GM19455 (cell line): ENCODE results near the gene THEM4.
"Not testable (repeated sequence)": the region's sequence is repeated elsewhere in the genome, so short reads cannot be mapped to it uniquely, and the experiment has no call there.

Experiments
- ATAC-seq: cut with Tn5 transposase; IDR thresholded peaks from one replicate; pipeline ENCODE4 v1.9.1; 2021; ENCODE audit not compliant: unreplicated experiment

Gene THEM4

DNA sequence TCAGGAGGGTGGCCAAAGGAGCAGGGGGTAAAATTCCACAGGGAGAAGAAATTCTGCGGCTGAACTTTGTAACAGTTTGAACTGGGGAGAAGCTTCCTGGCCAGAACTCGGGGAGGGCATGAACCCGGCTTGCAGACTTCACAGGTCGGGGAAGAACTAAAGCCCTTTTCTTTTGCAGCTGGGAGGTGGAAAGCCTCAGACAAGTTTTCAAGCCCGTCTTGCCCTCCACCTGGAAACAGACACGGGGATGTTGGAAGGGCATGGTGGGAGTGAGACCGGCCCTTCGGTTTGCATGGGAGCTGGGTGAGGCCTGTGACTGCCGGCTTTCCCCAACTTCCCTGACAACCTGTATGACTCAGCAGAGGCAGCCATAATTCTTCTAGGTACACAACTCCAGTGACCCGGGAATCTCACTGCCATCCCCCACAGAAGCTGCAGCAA, 11.3 kb downstream of the THEM4 start:
- ATAC-seq = no peak

DNA sequence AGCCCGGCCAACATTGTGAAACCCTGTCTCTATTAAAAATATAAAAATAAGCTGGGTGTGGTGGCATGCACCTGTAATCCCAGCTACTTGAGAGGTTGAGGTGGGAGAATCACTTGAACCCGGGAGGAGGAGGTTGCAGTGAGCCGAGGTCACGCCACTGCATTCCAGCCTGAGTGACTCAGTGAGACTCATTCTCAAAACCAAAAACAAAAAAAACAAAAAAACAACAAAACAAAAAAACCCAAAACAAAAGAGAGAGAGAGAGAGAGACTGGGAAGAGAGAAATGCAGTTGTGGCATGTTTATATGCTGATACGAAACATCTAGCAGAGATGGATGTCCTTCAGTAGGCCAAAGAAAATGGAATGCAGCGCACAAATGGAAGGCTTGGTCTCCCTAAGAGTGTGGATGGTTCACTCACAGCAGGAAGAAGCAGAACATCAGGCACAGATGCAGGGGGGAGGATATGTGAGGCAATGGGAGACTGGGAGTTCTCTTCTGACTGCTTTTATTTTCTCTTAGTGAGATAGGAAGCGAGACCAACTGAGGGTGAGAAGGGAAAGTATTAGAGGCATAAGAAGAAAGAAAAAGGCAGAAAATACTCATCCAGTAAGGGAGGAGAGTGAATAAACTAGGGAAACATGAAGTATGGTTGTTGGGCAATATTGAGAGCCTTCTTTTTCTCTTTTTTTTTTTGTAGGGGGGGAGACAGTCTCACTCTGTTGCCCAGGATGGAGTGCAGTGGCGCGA, 16.0 kb downstream of the THEM4 start:
- ATAC-seq = no peak

DNA sequence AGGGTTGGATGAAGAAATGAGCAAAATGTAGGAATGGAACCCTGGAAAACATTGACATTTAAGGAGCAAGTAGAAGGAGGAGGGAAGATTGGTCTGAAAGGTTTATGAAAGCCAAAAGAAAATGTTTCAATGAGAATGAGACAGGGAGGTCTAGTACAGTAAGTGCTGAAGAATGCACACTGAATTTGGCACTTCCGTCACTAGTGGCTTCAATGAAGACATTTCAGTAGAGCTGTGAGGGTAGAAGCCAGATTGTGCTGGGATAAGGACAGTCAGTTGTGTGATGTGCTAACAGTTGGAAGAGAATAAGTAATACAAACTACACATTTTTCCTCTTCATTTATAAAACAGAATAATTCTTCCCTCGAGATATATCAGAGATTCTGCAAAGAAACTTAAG, 17.1 kb downstream of the THEM4 start:
- no peak for ATAC-seq

DNA sequence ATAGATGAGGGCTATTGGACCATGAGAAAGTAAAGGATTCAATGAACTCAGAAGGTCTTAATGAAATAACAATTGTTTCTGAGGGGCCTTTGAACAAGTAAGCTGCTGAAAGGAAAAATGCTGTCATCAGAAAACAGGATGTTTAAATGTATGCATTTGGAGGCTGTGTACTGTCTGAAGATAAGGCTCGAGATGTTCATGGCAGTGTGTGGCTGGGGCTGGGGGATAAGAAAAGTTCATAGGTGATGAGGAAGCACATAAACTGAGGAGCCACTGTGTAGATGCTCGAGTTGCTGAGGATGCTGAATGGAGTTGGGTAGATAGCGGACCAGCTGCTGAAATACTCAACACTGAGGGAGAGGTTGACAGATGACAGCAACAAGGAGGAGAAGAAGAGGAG, 17.8 kb downstream of the THEM4 start:
- ATAC-seq = no peak

DNA sequence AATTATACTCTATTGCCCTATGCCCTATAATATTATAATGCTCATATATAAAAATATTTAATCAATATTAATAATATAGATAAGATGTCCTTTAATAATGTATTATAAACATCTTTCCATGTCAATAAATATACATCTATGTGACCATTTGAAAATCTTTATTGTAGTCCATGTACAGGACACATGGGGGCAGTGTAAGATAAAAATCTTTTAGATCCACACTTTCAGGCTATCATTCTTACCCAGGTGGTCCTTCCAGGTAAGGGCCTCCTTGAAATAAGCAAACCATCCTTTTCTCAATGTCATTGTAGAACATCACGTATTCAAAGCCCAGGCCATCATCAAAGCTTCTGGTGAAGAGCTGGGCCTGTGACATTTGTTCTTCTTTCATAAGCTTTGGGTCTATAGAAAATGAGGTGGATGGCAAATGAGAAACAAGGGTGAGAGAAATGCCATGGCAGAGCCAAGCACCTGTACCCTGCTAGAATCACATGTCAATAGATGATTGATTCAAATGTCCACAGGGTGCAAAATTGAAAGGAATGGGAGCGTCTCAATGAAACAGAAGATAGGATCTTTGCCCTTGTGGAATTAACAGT, 20.2 kb downstream of the THEM4 start:
- ATAC-seq = no peak

GRCh38 chr1:151887028-151887427, 22.3 kb downstream of the THEM4 start:
- ATAC-seq = no peak

DNA sequence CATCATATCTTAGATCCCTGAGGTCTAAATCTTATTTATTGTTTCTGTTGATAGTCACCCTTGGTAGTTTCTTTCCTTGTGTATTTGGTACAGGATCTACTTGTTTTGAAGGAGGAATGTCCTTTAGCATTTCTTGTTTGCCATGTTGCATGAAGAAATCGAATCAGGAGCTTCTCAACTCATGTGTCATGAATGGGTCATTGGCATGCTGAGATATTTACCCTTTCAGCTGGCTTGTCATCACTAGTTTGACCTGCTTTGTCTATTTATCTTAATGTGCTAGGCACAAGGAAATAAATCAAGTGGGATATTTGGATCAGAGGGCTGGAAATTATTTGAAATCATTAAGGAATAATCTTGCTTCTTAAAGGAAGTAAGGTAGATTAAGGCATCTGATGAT, 23.8 kb downstream of the THEM4 start:
- ATAC-seq = no peak

DNA sequence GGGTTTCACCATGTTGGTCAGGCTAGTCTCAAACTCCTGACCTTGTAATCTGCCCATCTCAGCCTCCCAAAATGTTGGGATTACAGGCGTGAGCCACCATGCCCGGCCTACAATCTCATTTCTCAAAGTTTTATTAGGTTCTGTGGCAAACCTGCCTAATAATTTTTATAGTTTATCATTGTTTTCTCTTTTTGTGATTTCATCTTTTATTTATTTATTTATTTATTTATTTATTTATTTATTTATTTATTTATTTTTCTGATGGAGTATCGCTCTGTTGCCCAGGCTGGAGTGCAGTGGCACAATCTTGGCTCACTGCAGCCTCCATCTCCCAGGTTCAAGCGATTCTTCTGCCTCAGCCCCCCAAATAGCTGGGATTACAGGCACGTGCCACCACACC, 24.4 kb downstream of the THEM4 start:
- ATAC-seq = not testable (repeated sequence)

DNA sequence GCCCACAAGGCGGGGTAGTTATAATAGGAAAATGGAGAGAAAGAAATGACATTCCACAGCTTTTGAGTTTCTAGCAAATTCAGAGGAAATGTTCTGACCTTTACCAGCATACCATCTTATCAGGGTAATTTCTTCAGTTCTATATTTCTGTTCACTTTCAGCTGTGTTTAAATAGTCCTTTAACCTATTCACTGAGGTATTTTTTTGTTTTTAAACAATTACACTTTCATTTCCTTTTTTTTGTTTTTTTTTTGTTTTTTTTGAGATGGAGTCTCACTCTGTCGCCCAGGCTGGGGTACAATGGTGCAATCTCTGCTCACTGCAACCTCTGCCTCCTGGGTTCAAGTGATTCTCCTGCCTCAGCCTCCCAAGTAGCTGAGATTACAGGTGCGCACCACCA, 24.9 kb downstream of the THEM4 start:
- not testable (repeated sequence) for ATAC-seq

DNA sequence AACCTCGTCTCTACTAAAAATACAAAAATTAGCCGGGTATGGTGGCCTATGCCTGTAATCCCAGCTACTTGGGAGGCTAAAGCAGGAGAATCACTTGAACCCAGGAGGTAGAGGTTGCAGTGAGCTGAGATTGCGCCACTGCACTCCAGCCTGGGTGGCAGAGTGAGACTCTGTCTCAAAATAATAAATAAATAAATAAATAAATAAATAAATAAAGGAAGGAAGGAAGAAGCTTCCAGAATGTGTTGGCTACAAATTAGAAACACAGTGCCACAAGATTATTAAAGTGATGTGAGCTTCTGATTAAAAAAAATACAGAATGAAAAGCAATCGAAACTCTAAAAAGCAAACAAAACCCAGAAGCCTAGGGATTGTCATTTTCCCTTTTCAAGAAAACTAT, 25.4 kb downstream of the THEM4 start:
- not testable (repeated sequence) for ATAC-seq

DNA sequence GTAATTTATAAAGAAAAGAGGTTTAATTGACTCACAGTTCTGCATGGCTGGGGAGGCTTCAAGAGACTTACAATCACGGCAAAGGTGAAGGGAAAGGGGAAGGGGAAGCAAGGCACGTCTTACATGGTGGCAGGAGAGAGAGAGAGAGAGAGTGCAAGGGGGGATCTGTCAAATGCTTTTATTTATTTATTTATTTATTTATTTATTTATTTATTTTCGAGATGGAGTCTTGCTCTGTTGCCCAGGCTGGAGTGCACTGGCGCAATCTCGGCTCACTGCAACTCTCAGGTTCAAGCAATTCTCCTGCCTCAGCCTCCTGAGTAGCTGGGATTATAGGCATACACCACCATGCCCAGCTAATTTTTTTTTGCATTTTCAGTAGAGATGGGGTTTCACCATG, 26.4 kb downstream of the THEM4 start:
- ATAC-seq = not testable (repeated sequence)

- ATAC-seq = no peak
These were observed 26.8 kb downstream of the THEM4 start for GRCh38 chr1:151882466-151882865.

DNA sequence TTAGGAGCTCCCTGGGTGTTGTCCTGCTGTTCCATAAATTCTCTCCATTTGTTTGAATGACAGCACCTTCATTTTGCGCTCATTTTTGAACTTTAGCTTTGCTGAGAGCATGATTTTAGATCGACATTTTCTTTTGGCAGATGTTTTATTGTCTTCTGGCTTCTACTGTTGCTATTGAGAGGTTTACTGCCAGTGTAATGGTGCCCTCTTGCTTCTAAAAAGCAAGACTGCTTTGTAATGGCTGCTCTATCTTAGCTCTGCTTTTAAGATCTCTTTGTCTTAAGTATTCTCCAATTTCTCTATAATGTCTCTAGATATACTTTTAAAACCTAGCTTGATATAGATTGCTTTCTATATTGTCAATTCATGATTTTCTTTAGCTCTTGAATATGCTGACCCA, 27.8 kb downstream of the THEM4 start:
- ATAC-seq = no peak

DNA sequence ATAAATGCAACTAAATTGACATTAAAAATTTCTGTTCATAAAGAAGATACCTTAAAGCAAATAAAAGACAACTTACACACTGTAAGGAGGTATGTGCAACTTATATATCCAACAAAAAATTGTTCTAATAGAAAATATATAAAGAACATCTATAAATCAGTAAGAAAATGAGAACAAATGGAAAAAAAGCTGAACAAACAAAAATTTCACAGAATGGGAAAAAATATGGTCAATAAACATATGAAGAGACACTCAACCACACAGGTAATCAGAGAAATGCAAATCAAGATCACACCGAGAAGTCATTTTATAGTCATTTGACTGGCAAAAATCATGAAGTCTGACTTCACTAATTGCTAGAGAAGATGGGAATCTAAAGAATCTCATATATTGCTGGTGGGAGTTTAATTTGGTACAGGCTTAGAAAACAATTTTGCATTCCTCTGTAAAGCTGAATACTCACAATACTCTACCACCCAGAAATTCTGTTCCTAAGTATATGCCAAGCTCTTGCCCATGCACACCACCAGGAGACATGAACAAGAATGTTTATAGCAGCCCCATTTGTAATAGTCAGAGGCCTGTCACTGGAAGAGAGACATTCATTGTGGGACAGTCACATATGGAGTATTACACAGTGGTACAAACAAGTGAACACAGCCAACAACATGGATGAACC, 33.8 kb downstream of the THEM4 start:
- no peak for ATAC-seq

DNA sequence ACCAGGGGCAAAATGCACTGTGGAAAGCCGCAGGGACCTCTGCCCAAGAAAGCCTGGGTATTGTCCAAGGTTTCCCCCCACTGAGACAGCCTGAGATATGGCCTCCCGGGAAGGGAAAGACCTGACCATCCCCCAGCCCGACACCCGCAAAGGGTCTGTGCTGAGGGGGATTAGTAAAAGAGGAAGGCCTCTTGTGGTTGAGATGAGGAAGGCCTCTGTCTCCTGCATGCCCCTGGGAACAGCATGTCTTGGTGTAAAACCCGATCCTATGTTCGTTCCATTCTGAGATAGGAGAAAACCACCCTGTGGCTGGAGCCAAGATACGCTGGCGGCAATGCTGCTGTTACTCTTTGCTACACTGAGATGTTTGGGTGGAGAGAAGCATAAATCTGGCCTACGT, 36.5 kb downstream of the THEM4 start:
- not testable (repeated sequence) for ATAC-seq

DNA sequence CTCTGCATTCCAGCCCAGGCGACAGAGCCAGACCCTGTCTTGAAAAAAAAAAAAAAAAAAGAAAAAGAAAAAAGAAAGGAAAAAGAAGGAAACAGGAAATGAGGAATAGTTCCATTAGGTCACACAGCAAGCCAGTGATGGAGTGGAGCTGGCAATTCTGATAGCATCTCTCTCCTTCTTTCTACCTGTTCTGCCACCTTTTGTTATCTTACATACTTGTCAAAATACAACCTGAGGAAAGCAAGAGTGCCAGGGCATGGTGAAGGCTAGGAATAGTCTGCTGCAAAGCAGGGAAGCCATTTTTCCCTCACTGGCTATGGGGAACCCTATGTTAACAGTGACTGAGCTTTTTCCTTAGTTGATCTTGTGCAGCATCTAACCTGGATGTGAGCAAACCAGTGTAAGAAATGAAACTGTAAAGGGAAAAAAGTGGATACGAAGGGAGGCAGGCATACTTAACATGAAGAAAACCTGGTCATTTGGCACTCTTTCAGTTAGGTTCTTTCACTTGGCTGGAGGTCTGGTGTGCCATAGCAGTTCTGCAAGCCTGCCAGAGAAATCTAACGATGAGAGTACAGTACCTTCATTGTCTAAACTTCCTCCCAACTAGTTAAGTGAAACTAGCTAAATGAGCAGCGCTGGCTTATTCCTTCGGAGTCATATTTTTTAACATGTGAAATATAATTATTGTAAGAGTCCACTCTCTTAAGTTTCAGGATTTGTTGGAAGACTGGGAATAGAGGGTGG, 37.9 kb downstream of the THEM4 start:
- no peak for ATAC-seq

DNA sequence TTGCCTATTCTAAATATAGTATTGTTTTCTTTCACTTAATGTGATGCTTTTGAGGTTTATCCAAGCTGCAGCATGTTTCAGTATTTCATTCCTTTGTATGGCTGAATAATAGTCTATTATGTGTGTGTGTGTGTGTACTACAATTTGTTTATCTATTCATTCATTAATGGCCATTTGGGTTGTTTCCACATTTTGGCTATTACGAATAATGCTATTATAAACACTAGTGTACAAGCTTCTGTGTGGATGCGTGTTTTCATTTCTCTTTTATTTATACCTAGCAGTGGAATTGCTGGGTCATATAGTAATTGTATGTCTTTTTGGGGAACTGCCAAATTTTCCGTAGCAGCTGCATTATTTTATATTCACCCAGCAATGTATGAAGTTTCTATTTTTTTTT, 40.8 kb downstream of the THEM4 start:
- no peak for ATAC-seq

- no peak for ATAC-seq
These were observed 41.4 kb downstream of the THEM4 start for GRCh38 chr1:151867765-151868411.

GRCh38 chr1:151867321-151867720, 42.0 kb downstream of the THEM4 start:
- ATAC-seq = no peak

- ATAC-seq = no peak
These were observed 44.9 kb downstream of the THEM4 start for GRCh38 chr1:151864411-151864810.

DNA sequence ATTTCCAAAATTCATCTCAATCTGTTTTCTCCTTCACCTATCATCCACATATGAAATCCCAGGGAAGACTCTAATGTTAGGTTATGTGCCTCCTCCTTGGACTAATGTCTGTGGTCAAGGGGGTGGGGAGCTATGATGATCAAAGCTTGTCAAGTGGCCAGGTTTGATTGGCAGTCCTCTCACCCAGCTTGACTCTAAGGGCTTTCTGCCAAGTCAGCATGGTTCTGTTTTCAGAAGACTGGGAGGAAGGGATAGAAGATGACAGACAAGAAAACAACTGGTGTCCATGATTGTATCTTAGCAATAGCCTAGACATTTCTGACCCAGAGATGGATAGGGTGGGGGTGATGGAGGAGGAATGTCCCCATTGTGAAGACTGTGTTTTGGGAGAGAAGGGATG, 46.7 kb downstream of the THEM4 start:
- no peak for ATAC-seq
